Measurements from ENCODE around the gene PRKAA1.
"Not testable (repeated sequence)": the region's sequence is repeated elsewhere in the genome, so short reads cannot be mapped to it uniquely, and the experiment has no call there.

Gene PRKAA1

GRCh38 chr5:40720069-40720468, 78.1 kb downstream of the PRKAA1 start:
- no peak for DNase-seq

- DNase-seq = peak; percentile 27
Measured at GRCh38 chr5:40717281-40717680, 80.9 kb downstream of the PRKAA1 start.

DNA sequence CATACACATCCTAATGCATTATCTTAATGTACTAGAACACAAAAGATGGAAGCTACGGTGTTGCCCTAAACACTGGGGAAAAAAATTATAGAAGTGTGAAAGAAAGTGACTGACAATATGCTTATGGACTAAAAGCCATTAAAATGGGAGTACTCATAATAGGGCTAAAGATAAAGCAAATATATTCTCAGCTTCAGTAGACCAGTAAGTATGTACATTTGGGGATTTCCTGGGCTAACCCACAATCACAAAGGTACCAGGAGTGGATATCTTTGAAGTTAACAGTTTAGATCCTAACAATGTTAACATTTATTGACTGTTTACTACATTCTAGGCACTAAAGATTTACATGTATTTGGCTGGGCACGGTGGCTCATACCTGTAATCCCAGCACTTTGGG, 81.6 kb downstream of the PRKAA1 start:
- no peak for DNase-seq

DNA sequence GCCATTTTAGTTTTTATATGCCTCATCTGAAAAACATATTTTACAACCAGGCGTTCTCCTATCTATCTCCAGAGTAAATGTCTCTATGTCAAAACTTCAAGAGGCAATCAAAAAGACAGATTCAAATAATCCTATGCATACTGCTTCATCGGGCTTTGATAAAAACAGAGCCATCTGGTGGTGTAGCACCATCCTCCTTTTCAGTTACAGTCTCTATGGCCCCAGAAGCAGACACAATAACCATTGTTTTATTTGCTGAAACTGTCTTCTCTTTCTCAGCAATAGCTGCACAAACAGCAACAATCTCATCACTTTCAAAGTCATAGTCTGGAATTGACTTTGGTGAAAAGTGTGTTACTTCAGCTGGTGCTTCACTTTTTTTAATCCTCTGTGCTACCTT, 82.2 kb downstream of the PRKAA1 start:
- no peak for DNase-seq

DNA sequence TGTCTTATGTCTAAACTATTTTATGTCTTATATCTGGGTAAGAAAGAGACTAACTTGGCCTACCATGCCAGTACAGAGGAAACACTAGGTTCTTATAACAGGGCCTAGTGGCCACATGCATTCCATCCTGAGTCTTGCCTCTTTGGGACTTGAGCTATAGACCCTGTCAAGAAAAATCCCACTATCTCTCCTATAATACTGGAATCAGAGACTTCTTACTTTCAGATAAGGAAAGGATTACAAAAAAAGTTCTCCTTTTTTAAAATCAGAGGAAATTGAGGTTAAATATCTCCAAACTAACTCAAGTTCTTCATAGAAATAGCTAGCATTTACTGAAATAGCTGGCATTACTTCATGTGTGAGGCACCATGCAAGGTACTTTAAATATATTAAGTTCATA, 84.2 kb downstream of the PRKAA1 start:
- no peak for DNase-seq

DNA sequence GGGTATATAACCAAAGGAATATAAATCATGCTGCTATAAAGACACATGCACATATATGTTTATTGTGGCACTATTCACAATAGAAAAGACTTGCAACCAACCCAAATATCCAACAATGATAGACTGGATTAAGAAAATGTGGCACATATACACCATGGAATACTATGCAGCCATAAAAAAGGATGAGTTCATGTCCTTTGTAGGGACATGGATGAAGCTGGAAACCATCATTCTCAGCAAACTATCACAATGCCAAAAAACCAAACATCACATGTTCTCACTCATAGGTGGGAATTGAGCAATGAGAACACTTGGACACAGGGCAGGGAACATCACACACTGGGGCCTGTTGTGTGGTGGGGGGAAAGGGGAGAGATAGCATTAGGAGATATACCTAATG, 87.6 kb downstream of the PRKAA1 start:
- not testable (repeated sequence) for DNase-seq
